HepG2 (cell line): ENCODE results near the gene ABCF1. TPM values are rescaled to one million over a fixed set of nuclear protein-coding genes. Genes with fewer than 3 reads are reported as not detected.

Experiments
- ARID2 ChIP-seq: sonication (generic); formaldehyde crosslinking; IDR thresholded peaks from 2 replicates; pipeline ENCODE4 v1.8.1; 2022; ENCODE audit warnings: mild to moderate bottlenecking, missing genetic modification reagents, borderline replicate concordance
- ASH2L ChIP-seq: fragments of 300-600, 200-600 bp; sonication (generic); IDR thresholded peaks from 2 replicates; pipeline ENCODE4 v1.7.0; 2017; ENCODE audit warnings: low read depth, mild to moderate bottlenecking, moderate library complexity, mixed read lengths, low read length; ENCODE audit not compliant: insufficient read length
- CHD2 ChIP-seq: IDR thresholded peaks from 2 replicates; pipeline ENCODE4 v1.6.1; 2011; ENCODE audit warnings: low read depth, low read length, improper control_type of control experiment
- NFYB ChIP-seq: sonication (generic); formaldehyde crosslinking; IDR thresholded peaks from 2 replicates; pipeline ENCODE4 v1.4.0; 2020; ENCODE audit warnings: missing genetic modification reagents
- PCBP1 ChIP-seq: fragments of 200-400 bp; formaldehyde crosslinking; IDR thresholded peaks from 2 replicates; pipeline ENCODE4 v1.6.1; 2017; ENCODE audit warnings: mild to moderate bottlenecking, low read depth, low read length, borderline replicate concordance
- TBL1XR1 ChIP-seq: fragments of 150-350 bp; IDR thresholded peaks from 2 replicates; pipeline ENCODE4 v1.6.1; 2014; ENCODE audit warnings: borderline replicate concordance, low read length; ENCODE audit not compliant: partially characterized antibody
- THAP9 ChIP-seq: sonication (generic); formaldehyde crosslinking; IDR thresholded peaks from 2 replicates; pipeline ENCODE4; 2020; ENCODE audit warnings: missing genetic modification reagents, mild to moderate bottlenecking, borderline replicate concordance
- ZBTB2 ChIP-seq: sonication (generic); formaldehyde crosslinking; IDR thresholded peaks from 2 replicates; pipeline ENCODE4 v1.8.0; 2022; ENCODE audit warnings: low read depth, missing genetic modification reagents
- ZBTB26 ChIP-seq: IDR thresholded peaks from 2 replicates; pipeline ENCODE4 v1.6.1; 2016; ENCODE audit warnings: missing compliant biosample characterization, missing genetic modification reagents, borderline replicate concordance
- ZBTB4 ChIP-seq: sonication (generic); formaldehyde crosslinking; IDR thresholded peaks from 2 replicates; pipeline ENCODE4 v1.4.0; 2020; ENCODE audit warnings: missing genetic modification reagents, mild to moderate bottlenecking, borderline replicate concordance
- ZFP1 ChIP-seq: IDR thresholded peaks from 2 replicates; pipeline ENCODE4 v1.6.1; 2016
- ZFP36L1 ChIP-seq: sonication (generic); formaldehyde crosslinking; IDR thresholded peaks from 2 replicates; pipeline ENCODE4 v1.8.0; 2022; ENCODE audit warnings: mild to moderate bottlenecking, missing genetic modification reagents, moderate library complexity
- ZNF569 ChIP-seq: sonication (generic); formaldehyde crosslinking; IDR thresholded peaks from 2 replicates; pipeline ENCODE4 v1.5.0; 2020; ENCODE audit warnings: mild to moderate bottlenecking, missing genetic modification reagents, moderate library complexity, borderline replicate concordance
- ZNF713 ChIP-seq: sonication (generic); formaldehyde crosslinking; IDR thresholded peaks from 2 replicates; pipeline ENCODE4 v1.4.0; 2020; ENCODE audit warnings: mild to moderate bottlenecking, missing genetic modification reagents
- ZNF772 ChIP-seq: sonication (generic); formaldehyde crosslinking; IDR thresholded peaks from 2 replicates; pipeline ENCODE4 v1.5.0; 2020; ENCODE audit warnings: mild to moderate bottlenecking, missing genetic modification reagents
- ZSCAN22 ChIP-seq: sonication (generic); formaldehyde crosslinking; IDR thresholded peaks from 2 replicates; pipeline ENCODE4 v1.4.0; 2020; ENCODE audit warnings: mild to moderate bottlenecking, missing genetic modification reagents
- polyA plus RNA-seq, 8 experiments: library from polyadenylated mRNA; depleted of rRNA in 3 of 8; stranded (reverse) in 7 of 8; unstranded in 1 of 8; fragments of >200 nt; fragmentation: Illumina TruSeq in 4 of 8; extraction: Trizol in 4 of 8; gene quantifications; 2 replicates each; pipeline versions ENCODE4 v1.2.1 to v1.2.3, GENCODE V29; 2011 to 2016; ENCODE audit warnings: low read depth in 4 of 8, missing spikeins in 1 of 8, mixed read lengths in 1 of 8; ENCODE audit not compliant: insufficient read depth in 1 of 8
- total RNA-seq, 5 experiments: library from RNA; depleted of rRNA; stranded (reverse); fragments of >200 nt; fragmentation: Illumina TruSeq; extraction: Trizol; gene quantifications; 2 replicates each; pipeline ENCODE4 v1.2.3, GENCODE V29; 2016; ENCODE audit warnings: low read depth in 1 of 5

Gene ABCF1
- total and polyA plus RNA-seq, 2 of the 13 experiments (the other 11 are each of a cell fraction or from before 2014, with no cell fraction given) = 25.4 to 98.9 TPM

- TF ChIP-seq ZBTB26 (CRISPR knock-in tag) = 0 out of 2 replicates have a peak, but pooled peaks have one; percentile 26
- TF ChIP-seq ZSCAN22 (CRISPR knock-in tag) = no peak
- TF ChIP-seq TBL1XR1 = peak; percentile 74
- no peak; the same call in 1 of the 2 replicates for TF ChIP-seq ARID2 (CRISPR knock-in tag)
- peak; percentile 87 for TF ChIP-seq ASH2L
- TF ChIP-seq ZBTB2 (CRISPR knock-in tag) = no peak
- peak; percentile 21; the same call in 1 of the 2 replicates for TF ChIP-seq ZNF772 (CRISPR knock-in tag)
- no peak for TF ChIP-seq ZFP36L1 (CRISPR knock-in tag)
- peak; percentile 99 for TF ChIP-seq THAP9 (CRISPR knock-in tag)
- TF ChIP-seq CHD2 = 0 out of 2 replicates have a peak, but pooled peaks have one; percentile 31
- TF ChIP-seq ZBTB4 = peak; percentile 29; the same call in 1 of the 2 replicates
- peak; percentile 42; the same call in 1 of the 2 replicates for TF ChIP-seq NFYB (CRISPR knock-in tag)
- TF ChIP-seq ZFP1 (CRISPR knock-in tag) = no peak
- 0 out of 2 replicates have a peak, but pooled peaks have one; percentile 10 for TF ChIP-seq PCBP1
- 0 out of 2 replicates have a peak, but pooled peaks have one; percentile 87 for TF ChIP-seq ZNF713 (CRISPR knock-in tag)
- TF ChIP-seq ZNF569 (CRISPR knock-in tag) = no peak
These were observed 46.5 kb downstream of the ABCF1 start, which contains the start of gene MRPS18B (continued) for GRCh38 chr6:30617565-30618269.
